HL-60 (cell line): ENCODE results near the gene NCAPH2.

Source experiments
- DNase-seq, 2 experiments: peaks; one replicate each; pipeline ENCODE4 v3.0.0-alpha.2; 2010 to 2020; ENCODE audit warnings: low read depth in 1 of 2, low spot score in 1 of 2
- H3K27ac ChIP-seq: fragments of 250-450 bp; sonication (Bioruptor Pico); replicated peaks from 2 replicates; pipeline ENCODE4 v1.5.1; 2020; ENCODE audit warnings: mild to moderate bottlenecking, moderate library complexity
- H3K27me3 ChIP-seq: fragments of 250-450 bp; sonication (Bioruptor Pico); 2 replicates; pipeline ENCODE4 v1.5.1; 2021; ENCODE audit warnings: mild to moderate bottlenecking, moderate library complexity; ENCODE audit not compliant: insufficient read depth, poor library complexity, severe bottlenecking
- H3K4me3 ChIP-seq: replicated peaks from 2 replicates; pipeline ENCODE4 v1.5.1; 2011; ENCODE audit warnings: mild to moderate bottlenecking, control low read depth, low read length; ENCODE audit not compliant: insufficient read depth
- CTCF ChIP-seq: IDR thresholded peaks from one replicate; pipeline ENCODE4 v1.5.1; 2011; ENCODE audit warnings: low read length, control low read depth, inconsistent platforms; ENCODE audit not compliant: insufficient read depth
- GABPA ChIP-seq: IDR thresholded peaks from 2 replicates; pipeline ENCODE4 v1.6.1; 2012; ENCODE audit warnings: low read depth
- POLR2AphosphoS5 ChIP-seq: IDR thresholded peaks from 2 replicates; pipeline ENCODE4 v1.6.1; 2012; ENCODE audit warnings: low read depth
- REST ChIP-seq: IDR thresholded peaks from 2 replicates; pipeline ENCODE4 v1.6.1; 2012; ENCODE audit warnings: low read depth; ENCODE audit not compliant: insufficient replicate concordance
- SPI1 ChIP-seq: IDR thresholded peaks from 2 replicates; pipeline ENCODE4 v1.6.1; 2012; ENCODE audit warnings: low read depth, mild to moderate bottlenecking, borderline replicate concordance

NCAPH2 gene

DNA sequence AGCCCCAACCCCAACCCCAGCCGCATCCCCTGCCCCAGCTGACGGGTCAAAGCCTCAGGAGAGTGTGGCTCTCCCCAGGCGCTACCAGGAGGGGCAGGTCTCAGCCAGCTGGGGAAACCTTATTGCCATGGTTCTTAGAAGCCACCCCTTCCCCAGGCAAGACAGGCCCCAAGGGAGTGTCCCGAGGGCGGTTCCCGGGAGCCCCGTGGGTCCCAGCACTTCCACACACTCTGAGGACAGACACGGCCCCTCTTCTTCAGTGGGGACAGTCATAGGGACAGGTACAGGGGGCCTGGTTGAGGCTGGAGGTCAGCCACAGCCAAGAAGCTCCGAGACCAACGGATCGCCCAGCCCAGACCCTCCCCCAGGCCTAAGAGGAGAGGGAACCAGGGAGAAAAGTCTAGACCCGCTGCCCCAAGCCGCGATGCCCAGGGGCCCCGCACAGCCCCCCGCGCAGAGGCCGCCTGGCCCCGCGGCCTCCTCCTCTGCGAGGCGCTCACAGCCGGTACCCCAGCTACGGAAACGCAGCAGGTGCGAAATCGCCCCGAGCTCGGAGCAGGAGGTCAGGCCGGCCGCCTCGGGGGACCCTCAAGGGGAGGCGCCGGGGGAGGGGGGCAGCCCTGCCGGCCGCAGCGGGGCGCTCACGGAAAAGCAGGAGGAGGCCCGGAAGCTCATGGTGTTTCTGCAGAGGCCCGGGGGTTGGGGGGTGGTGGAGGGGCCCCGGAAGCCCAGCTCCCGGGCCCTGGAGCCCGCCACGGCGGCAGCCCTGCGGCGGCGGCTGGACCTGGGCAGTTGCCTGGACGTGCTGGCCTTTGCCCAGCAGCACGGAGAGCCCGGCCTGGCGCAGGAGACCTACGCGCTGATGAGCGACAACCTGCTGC is 40.3 kb downstream of the NCAPH2 start:
- Histone ChIP-seq H3K4me3 (no peak overlapping the region), H3K27me3 (no peaks in the 10 kb centered on the region), H3K27ac (no peak overlapping the region)
- TF ChIP-seq GABPA: no peak
- TF ChIP-seq SPI1: no peak
- TF ChIP-seq REST: no peak
- no peak for TF ChIP-seq CTCF
- no peak for TF ChIP-seq POLR2AphosphoS5
- DNase-seq: no peak

- DNase-seq: no peak
- H3K4me3 ChIP-seq: no peak overlapping the region
Measured at GRCh38 chr22:50548921-50549790, 41.1 kb downstream of the NCAPH2 start.

More at GRCh38 chr22:50548921-50549790, 41.1 kb downstream of the NCAPH2 start:
- no peaks in the 10 kb centered on the region for H3K27me3 ChIP-seq
- TF ChIP-seq GABPA: no peak
- no peak for TF ChIP-seq SPI1
- TF ChIP-seq POLR2AphosphoS5: no peak
- no peak for TF ChIP-seq REST
- TF ChIP-seq CTCF: no peak
- no peak overlapping the region for H3K27ac ChIP-seq
